DND-41 (cell line): ENCODE data around the gene SEC61A2.

Experiments used
- ATAC-seq: fragments of 200-7000 bp; cut with Tn5 transposase; 3 replicates; pipeline ENCODE4 v1.9.1; 2021; ENCODE audit warnings: low read depth; ENCODE audit not compliant: insufficient read depth
- DNase-seq: peaks from one replicate; pipeline ENCODE4 v3.0.0-alpha.2; 2020
- H2AFZ ChIP-seq: 2 replicates; pipeline ENCODE4 v1.6.0; 2012; ENCODE audit warnings: low read depth, low read length
- H3K27ac ChIP-seq: 2 replicates; pipeline ENCODE4 v1.5.1; 2012; ENCODE audit warnings: low read length, inconsistent platforms
- H3K27me3 ChIP-seq: fragments of 200-600 bp; sonication (generic); 2 replicates; pipeline ENCODE4 v1.6.0; 2012; ENCODE audit warnings: low read length, mild to moderate bottlenecking, inconsistent platforms; ENCODE audit not compliant: insufficient read depth, poor library complexity
- H3K36me3 ChIP-seq: 2 replicates; pipeline ENCODE4 v1.5.1; 2012; ENCODE audit warnings: low read length, inconsistent platforms; ENCODE audit not compliant: insufficient read depth
- H3K4me1 ChIP-seq: 2 replicates; pipeline ENCODE4 v1.5.1; 2012; ENCODE audit warnings: mild to moderate bottlenecking, low read length; ENCODE audit not compliant: insufficient read depth
- H3K4me2 ChIP-seq: 2 replicates; pipeline ENCODE4 v1.6.0; 2012; ENCODE audit warnings: mild to moderate bottlenecking, moderate library complexity, low read length, inconsistent platforms; ENCODE audit not compliant: insufficient read depth
- H3K4me3 ChIP-seq, 2 experiments: fragments of 200-600 bp in 1 of 2; shearing (Covaris generic) in 1 of 2; 2 replicates each; pipeline ENCODE4 v1.5.1; 2012 to 2016; ENCODE audit warnings: inconsistent platforms in 2 of 2, low read length in 2 of 2, mild to moderate bottlenecking in 2 of 2, low read depth in 1 of 2, moderate library complexity in 1 of 2
- H3K79me2 ChIP-seq: 2 replicates; pipeline ENCODE4 v1.6.0; 2012; ENCODE audit warnings: low read length, inconsistent platforms; ENCODE audit not compliant: insufficient read depth
- H3K9ac ChIP-seq: 2 replicates; pipeline ENCODE4 v1.6.0; 2012; ENCODE audit warnings: low read depth, mild to moderate bottlenecking, inconsistent platforms, low read length, moderate library complexity
- H3K9me3 ChIP-seq: 2 replicates; pipeline ENCODE4 v1.5.1; 2012; ENCODE audit warnings: low read length, moderate library complexity, mild to moderate bottlenecking, inconsistent platforms; ENCODE audit not compliant: insufficient read depth, severe bottlenecking
- H4K20me1 ChIP-seq: 2 replicates; pipeline ENCODE4 v1.6.0; 2012; ENCODE audit warnings: low read length; ENCODE audit not compliant: insufficient read depth
- EZH2 ChIP-seq: IDR thresholded peaks from 3 replicates; pipeline ENCODE4 v1.6.1; 2012; ENCODE audit warnings: borderline replicate concordance, low read depth, mild to moderate bottlenecking, moderate library complexity, low read length, inconsistent platforms; ENCODE audit not compliant: severe bottlenecking
- TF ChIP-seq, protein P1 (sequence below): IDR thresholded peaks from 2 replicates; pipeline ENCODE4 v1.5.1; 2012; ENCODE audit warnings: borderline replicate concordance, low read length, moderate library complexity, mild to moderate bottlenecking; ENCODE audit not compliant: poor library complexity, severe bottlenecking; ENCODE audit errors: extremely low read depth

The SEC61A2 gene

DNA sequence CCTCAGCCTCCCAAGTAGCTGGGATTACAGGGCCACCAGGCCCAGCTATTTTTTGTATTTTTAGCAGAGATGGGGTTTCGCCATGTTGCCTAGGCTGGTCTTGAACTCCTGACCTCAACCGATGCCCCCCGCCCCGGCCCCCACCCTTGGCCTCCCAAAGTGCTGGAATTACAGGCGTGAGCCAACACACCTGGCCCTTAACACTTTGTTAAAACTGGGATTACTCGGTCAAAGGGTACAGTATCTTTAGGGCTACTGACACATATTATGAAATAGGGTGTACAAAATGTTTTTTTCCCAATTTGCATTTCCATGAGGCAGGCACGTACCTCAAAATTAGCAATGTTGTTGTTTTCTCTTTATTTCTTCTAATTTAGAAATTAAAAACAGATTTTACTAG, 54.7 kb downstream of the SEC61A2 start:
- no peak for ATAC-seq
- no peak overlapping the region for H3K27ac ChIP-seq
- H3K4me3 ChIP-seq, result no peak overlapping the region
- peaks cover 22% of the 10 kb centered on the region for H3K79me2 ChIP-seq
- H4K20me1 ChIP-seq, result peaks cover 5% of the 10 kb centered on the region; the same call in 1 of the 2 replicates
- H3K36me3 ChIP-seq, result peaks cover 65% of the 10 kb centered on the region
- no peaks in the 10 kb centered on the region for H3K4me1 ChIP-seq
- no peak for DNase-seq
- TF ChIP-seq, protein P1, sequence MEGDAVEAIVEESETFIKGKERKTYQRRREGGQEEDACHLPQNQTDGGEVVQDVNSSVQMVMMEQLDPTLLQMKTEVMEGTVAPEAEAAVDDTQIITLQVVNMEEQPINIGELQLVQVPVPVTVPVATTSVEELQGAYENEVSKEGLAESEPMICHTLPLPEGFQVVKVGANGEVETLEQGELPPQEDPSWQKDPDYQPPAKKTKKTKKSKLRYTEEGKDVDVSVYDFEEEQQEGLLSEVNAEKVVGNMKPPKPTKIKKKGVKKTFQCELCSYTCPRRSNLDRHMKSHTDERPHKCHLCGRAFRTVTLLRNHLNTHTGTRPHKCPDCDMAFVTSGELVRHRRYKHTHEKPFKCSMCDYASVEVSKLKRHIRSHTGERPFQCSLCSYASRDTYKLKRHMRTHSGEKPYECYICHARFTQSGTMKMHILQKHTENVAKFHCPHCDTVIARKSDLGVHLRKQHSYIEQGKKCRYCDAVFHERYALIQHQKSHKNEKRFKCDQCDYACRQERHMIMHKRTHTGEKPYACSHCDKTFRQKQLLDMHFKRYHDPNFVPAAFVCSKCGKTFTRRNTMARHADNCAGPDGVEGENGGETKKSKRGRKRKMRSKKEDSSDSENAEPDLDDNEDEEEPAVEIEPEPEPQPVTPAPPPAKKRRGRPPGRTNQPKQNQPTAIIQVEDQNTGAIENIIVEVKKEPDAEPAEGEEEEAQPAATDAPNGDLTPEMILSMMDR, result no peak
- no peak for TF ChIP-seq EZH2
- H3K4me2 ChIP-seq, result no peak overlapping the region
- no peaks in the 10 kb centered on the region for H3K9me3 ChIP-seq
- H3K9ac ChIP-seq, result no peak overlapping the region
- no peaks in the 10 kb centered on the region for H3K27me3 ChIP-seq
- H2AFZ ChIP-seq, result no peak overlapping the region

DNA sequence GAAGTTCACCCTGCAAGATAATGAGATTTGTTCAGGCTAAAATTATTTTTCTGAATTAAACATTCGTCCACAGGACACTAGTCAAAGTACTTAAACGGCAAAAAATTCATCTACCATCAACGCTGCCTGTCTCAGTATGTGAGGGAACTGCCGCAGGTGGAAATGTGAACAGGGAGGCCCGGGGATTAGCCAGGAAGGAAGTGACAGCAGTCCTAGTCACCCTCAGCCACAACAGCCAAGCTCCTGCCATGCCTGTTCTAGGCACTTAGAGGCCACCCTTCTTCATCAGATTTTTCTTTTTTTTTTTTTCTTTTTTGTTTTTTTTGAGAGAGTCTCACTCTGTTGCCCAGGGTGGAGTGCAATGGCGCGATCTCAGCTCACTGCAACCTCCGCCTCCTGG, 56.8 kb downstream of the SEC61A2 start:
- no peak for ATAC-seq
- no peak overlapping the region for H3K4me2 ChIP-seq
- TF ChIP-seq, protein P1, result no peak
- no peak for TF ChIP-seq EZH2

DNA sequence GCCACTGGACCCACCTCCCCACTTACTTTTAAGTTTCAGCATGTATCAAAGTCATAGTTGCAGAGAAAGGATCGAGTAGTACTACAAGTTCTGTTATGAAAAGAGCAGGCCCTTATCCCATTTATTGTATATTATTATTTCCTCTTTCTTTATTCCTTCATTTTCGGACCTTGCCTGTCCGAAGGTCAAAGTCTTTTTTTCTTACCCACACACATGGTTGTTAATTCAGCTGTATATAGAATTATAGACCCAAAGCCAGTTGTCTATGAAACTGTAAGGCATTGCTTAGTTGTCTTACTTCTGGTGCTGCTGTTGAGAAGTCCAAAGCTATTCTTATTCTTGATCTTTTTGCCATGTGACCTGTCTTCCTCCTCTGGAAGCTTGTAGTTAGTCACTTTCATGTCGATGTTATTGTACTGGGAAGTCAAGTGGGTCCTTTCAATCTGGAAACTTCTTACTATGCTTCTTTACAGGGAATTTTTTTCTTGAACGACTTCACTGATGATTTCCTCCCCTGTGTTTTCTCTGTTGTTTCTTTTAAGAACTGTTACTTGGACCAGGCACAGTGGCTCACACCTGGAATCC, 57.9 kb downstream of the SEC61A2 start:
- Histone ChIP-seq H3K4me3 (no peak overlapping the region), H3K79me2 (peaks cover 52% of the 10 kb centered on the region), H3K36me3 (peaks cover 47% of the 10 kb centered on the region), H2AFZ (no peak overlapping the region), H3K4me1 (no peaks in the 10 kb centered on the region), H3K9ac (no peak overlapping the region), H3K27me3 (no peaks in the 10 kb centered on the region), H3K4me2 (no peak overlapping the region), H3K9me3 (no peaks in the 10 kb centered on the region), H4K20me1 (peaks cover 8% of the 10 kb centered on the region; the same call in 1 of the 2 replicates), H3K27ac (no peak overlapping the region)
- ATAC-seq (no peak), DNase-seq (no peak)
- TF ChIP-seq EZH2, result no peak
- TF ChIP-seq, protein P1, result no peak

More for the DNA sequence above, 56.8 kb downstream of the SEC61A2 start:
- H4K20me1 ChIP-seq, result peaks cover 8% of the 10 kb centered on the region; the same call in 1 of the 2 replicates
- H3K27ac ChIP-seq, result no peak overlapping the region
- no peak overlapping the region for H2AFZ ChIP-seq
- no peaks in the 10 kb centered on the region for H3K9me3 ChIP-seq
- DNase-seq, result no peak
- H3K27me3 ChIP-seq, result no peaks in the 10 kb centered on the region
- H3K4me1 ChIP-seq, result no peaks in the 10 kb centered on the region
- H3K9ac ChIP-seq, result no peak overlapping the region
- peaks cover 41% of the 10 kb centered on the region for H3K79me2 ChIP-seq
- H3K4me3 ChIP-seq, result no peak overlapping the region
- H3K36me3 ChIP-seq, result peaks cover 55% of the 10 kb centered on the region

DNA sequence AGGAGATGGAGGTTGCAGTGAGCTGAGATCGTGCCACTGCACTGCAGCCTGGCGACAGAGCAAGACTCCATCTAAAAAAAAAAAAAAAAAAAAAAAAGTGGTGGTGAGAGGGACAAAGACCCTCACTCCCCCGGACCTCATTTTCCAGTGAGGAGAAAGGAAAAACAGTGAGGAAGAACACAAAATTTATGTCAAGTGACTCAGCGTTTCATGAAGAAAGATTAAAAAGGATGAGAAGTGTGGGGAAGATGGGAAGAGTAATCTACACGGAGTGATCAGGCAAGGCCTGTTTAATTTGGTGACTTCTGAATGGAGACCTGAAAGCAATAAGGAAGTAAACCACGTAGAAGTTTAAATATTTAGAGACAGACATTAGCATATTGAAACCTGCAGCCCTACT, 59.2 kb downstream of the SEC61A2 start:
- peaks cover 11% of the 10 kb centered on the region; the same call in 1 of the 2 replicates for H4K20me1 ChIP-seq
- H3K9ac ChIP-seq, result no peak overlapping the region
- peaks cover 5% of the 10 kb centered on the region; the same call in 1 of the 2 replicates for H3K4me1 ChIP-seq
- DNase-seq, result no peak
- H3K9me3 ChIP-seq, result no peaks in the 10 kb centered on the region
- ATAC-seq, result no peak
- no peak overlapping the region for H2AFZ ChIP-seq
- no peaks in the 10 kb centered on the region for H3K27me3 ChIP-seq
- 0 out of 2 replicates have a peak overlapping the region, but pooled peaks have one; percentile 20 for H3K27ac ChIP-seq
- H3K4me2 ChIP-seq, result no peak overlapping the region
- TF ChIP-seq, protein P1, result no peak
- no peak for TF ChIP-seq EZH2
- peaks cover 64% of the 10 kb centered on the region for H3K79me2 ChIP-seq
- H3K36me3 ChIP-seq, result peaks cover 46% of the 10 kb centered on the region
- no peak overlapping the region for H3K4me3 ChIP-seq
